Ovary (tissue), 9 donors: ENCODE results near the gene LMTK3. TPM values are rescaled to one million over a fixed set of nuclear protein-coding genes. Genes with fewer than 3 reads are reported as not detected.

Source experiments
- DNase-seq, 5 donors: peaks; one replicate each; pipeline ENCODE4 v3.0.0-alpha.2; 2019 to 2020
- H3K27ac ChIP-seq, 2 donors: fragments of 200-600 bp; one replicate each; pipeline versions ENCODE4 v1.5.1 to v1.8.0; 2019 to 2022
- H3K27me3 ChIP-seq: fragments of 200-600 bp; one replicate; pipeline ENCODE4 v1.8.0; 2022
- H3K36me3 ChIP-seq: fragments of 200-600 bp; sonication (generic); one replicate; pipeline ENCODE4 v1.5.1; 2019
- H3K4me1 ChIP-seq: one replicate; pipeline ENCODE4 v1.8.1; 2013; ENCODE audit warnings: mild to moderate bottlenecking, moderate library complexity; ENCODE audit not compliant: insufficient read depth
- H3K4me3 ChIP-seq: fragments of 200-600 bp; sonication (generic); one replicate; pipeline ENCODE4 v1.5.1; 2017
- H3K9me3 ChIP-seq, 2 donors: fragments of 200-600 bp in 1 of 2; sonication (generic) in 1 of 2; one replicate each; pipeline versions ENCODE4 v1.5.1 to v1.8.1; 2013 to 2019; ENCODE audit warnings: mild to moderate bottlenecking in 1 of 2, moderate library complexity in 1 of 2
- CTCF ChIP-seq, 3 donors: fragments of 450-650 bp in 2 of 3; fragments of 200-600 bp in 1 of 3; IDR thresholded peaks; one replicate each; pipeline versions ENCODE4 v1.5.1 to v1.8.0; 2016 to 2022; ENCODE audit warnings: antibody characterized with exemption in 3 of 3, mild to moderate bottlenecking in 1 of 3
- EP300 ChIP-seq: sonication (generic); formaldehyde crosslinking; IDR thresholded peaks from one replicate; pipeline ENCODE4 v1.6.1; 2017; ENCODE audit warnings: antibody characterized with exemption
- POLR2A ChIP-seq: fragments of 450-650 bp; IDR thresholded peaks from one replicate; pipeline ENCODE4 v1.6.1; 2017; ENCODE audit warnings: antibody characterized with exemption, mild to moderate bottlenecking, moderate library complexity
- WGBS, 3 donors: extraction: QIAGEN DNeasy Blood & Tissue Kit in 1 of 3; methylation state at CpG; one replicate each; pipeline versions ENCODE4 v1.1.5 to v1.1.7; 2013 to 2017; 5-methylcytosine and 5-hydroxymethylcytosine counted together
- intact Hi-C, 4 donors: fragments of 100-400 bp; cut with DNase I; formaldehyde crosslinking; loops; one replicate each; pipeline versions ENCODE4 v1.11.0 to v1.15.1; 2022 to 2023
- polyA plus RNA-seq, 2 donors: library from polyadenylated mRNA; stranded (reverse); fragments of 200-250 nt in 1 of 2; fragments of 350-450 nt in 1 of 2; fragmentation: Illumina TruSeq in 1 of 2; extraction: RNeasy Lipid Tissue Mini Kit (QIAGEN cat#74804) in 1 of 2; gene quantifications; one replicate each; pipeline ENCODE4 v1.2.3, GENCODE V29; 2013 to 2014
- total RNA-seq, 7 donors: library from RNA; depleted of rRNA in 2 of 7; stranded (reverse); fragments of >200 nt in 2 of 7; fragmentation: NEBNext Ultra II Directional in 3 of 7; extraction: Animal tissue kit (Norgen Biotek cat#: 25700) in 3 of 7; gene quantifications; one replicate each; pipeline versions ENCODE4 v1.1.0 to v1.2.4, GENCODE V29; 2016 to 2023
- donor health status: DM: no; HTN: no; CAD: no; lungs with moderate emphysema.
- donor health status: DM: no; HTN: no; CAD: no.
- donor health status: Bipolar disorder and iron deficiency.
- donor health status: DM: yes; HTN: yes; CAD: no.
- donor health status: DM: no; HTN: no; CAD: no.
- donor health status: DM: yes; HTN: yes; CAD: no.

The LMTK3 gene
- total and polyA plus RNA-seq, 9 donors, result 0.27 to 2.5 (median 0.49) TPM; not detected in 1

- TF ChIP-seq CTCF (IDR thresholded peaks at IDR 0.05), result no peak
- no peak for TF ChIP-seq POLR2A
- TF ChIP-seq EP300, result no peak
- Histone ChIP-seq H3K27me3 (no peaks in the 10 kb centered on the region), H3K9me3 (no peaks in the 10 kb centered on the region), H3K27ac (no peak overlapping the region), H3K4me1 (no peaks in the 10 kb centered on the region), H3K36me3 (no peaks in the 10 kb centered on the region), H3K4me3 (no peak overlapping the region)
- intact Hi-C loops, result no loop called here
- no peak for DNase-seq
- 81 to 93% (median 90%) methylated on average over 1 of the region's 1 CpG for WGBS, 3 donors
Measured at GRCh38 chr19:48548253-48548911, 36.7 kb upstream of the LMTK3 start.

- no peaks in the 10 kb centered on the region for H3K4me1 ChIP-seq
- H3K9me3 ChIP-seq, result no peaks in the 10 kb centered on the region
- no peaks in the 10 kb centered on the region for H3K36me3 ChIP-seq
- TF ChIP-seq POLR2A (no peak), EP300 (no peak)
- intact Hi-C loops, result no loop called here
- no peak overlapping the region for H3K4me3 ChIP-seq
- DNase-seq, result no peak
- WGBS, 3 donors, result 0 to 83% (median 80%) methylated on average over 1 of the region's 1 CpG
- no peak overlapping the region for H3K27ac ChIP-seq
- H3K27me3 ChIP-seq, result no peaks in the 10 kb centered on the region
Measured at GRCh38 chr19:48547722-48548121, 36.1 kb upstream of the LMTK3 start.

DNA sequence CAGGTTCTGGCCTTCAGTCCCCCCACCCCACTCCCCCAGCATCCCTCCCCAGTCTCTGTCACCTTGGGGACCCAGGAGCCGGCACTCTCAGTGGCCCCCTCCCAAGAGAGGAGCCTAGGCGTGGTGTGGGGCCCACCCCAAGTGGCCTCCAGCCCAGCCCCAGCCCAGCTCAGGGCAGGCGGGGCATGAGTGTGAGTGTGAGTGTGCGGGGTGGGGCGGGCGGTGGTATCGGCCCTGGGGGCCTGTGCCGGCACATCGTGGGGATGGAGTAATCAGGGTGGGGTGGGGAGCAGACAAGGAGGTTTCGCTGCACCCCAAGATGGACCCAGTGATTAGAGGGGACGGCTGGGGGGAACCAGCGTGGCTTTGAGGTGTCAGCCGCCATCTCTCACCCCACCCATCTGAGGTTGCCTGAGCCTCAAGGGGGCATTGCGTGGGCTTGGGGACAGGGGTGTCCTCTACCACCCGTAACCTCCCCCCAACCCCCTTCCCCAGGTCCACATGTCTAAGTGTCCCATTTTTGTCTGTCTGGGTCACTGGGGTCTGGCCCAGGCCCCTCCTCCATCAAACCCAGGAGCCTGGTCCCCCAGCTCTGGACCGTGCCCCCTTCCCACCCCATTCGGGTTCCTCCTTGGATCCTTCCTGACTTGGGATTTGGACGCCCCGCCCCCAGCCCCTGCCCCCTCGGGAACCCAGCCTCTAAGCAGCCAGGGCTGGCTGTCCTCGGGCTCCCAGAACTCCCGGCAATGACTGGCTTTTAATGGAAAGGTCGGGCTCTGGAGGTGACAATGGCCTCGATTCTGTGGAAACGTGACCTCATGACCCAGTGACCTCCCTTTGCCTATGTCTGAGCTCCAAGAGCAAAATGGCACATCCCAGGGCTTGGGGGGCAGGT, 33.5 kb upstream of the LMTK3 start:
- H3K27ac ChIP-seq, result no peak overlapping the region
- 42 to 51% (median 42%) methylated on average over 19 to 25 of the region's 25 CpGs for WGBS, 3 donors
- no peaks in the 10 kb centered on the region for H3K27me3 ChIP-seq
- intact Hi-C loops, result no loop called here
- no peaks in the 10 kb centered on the region for H3K36me3 ChIP-seq
- H3K4me1 ChIP-seq, result no peaks in the 10 kb centered on the region
- DNase-seq, result no peak
- no peaks in the 10 kb centered on the region for H3K9me3 ChIP-seq
- TF ChIP-seq POLR2A, result no peak
- TF ChIP-seq CTCF (IDR thresholded peaks at IDR 0.05), result no peak
- TF ChIP-seq EP300, result no peak
- no peak overlapping the region for H3K4me3 ChIP-seq

GRCh38 chr19:48543121-48543710, 31.6 kb upstream of the LMTK3 start:
- TF ChIP-seq EP300 (no peak), POLR2A (no peak), CTCF (IDR thresholded peaks at IDR 0.05) (no peak)
- Histone ChIP-seq H3K4me3 (no peak overlapping the region), H3K9me3 (no peaks in the 10 kb centered on the region), H3K4me1 (no peaks in the 10 kb centered on the region), H3K27me3 (no peaks in the 10 kb centered on the region), H3K36me3 (no peaks in the 10 kb centered on the region), H3K27ac (no peak overlapping the region)
- 18 to 22% (median 21%) methylated on average over 19 of the region's 19 CpGs for WGBS, 3 donors
- DNase-seq, result no peak
- intact Hi-C loops, result no loop called here
